Caco-2 (cell line): Measurements from ENCODE around the gene DNAJB2. TPM values are rescaled to one million over a fixed set of nuclear protein-coding genes. Genes with fewer than 3 reads are reported as not detected.

Experiments used
- Bru-seq: library from RNA; stranded (reverse); fragments of 400-500 nt; gene quantifications from one replicate; lab custom pipeline; 2021; lab: Mats Ljungman, UMichigan
- BruChase-seq, 2 experiments: library from RNA; stranded (reverse); fragments of 400-500 nt; gene quantifications; one replicate each; lab custom pipeline; 2021; lab: Mats Ljungman, UMichigan
- BruUV-seq: library from RNA; stranded (reverse); fragments of 400-500 nt; replicated peaks from 2 replicates; lab custom pipeline; 2021; lab: Mats Ljungman, UMichigan
- CTCF ChIA-PET: fragments of 300-600 bp; sonication (Branson Sonifier 250); formaldehyde crosslinking; loops from one replicate; lab custom pipeline; 2022; ENCODE audit warnings: antibody characterized with exemption; lab: Charles Lee
- POLR2A ChIA-PET: fragments of 300-600 bp; sonication (Branson Sonifier 250); formaldehyde crosslinking; loops from one replicate; lab custom pipeline; 2022; ENCODE audit warnings: antibody characterized with exemption; lab: Charles Lee
- DNase-seq, 2 experiments: peaks; one replicate each; pipeline versions ENCODE4 v3.0.0 to v3.0.0-alpha.2; 2020 to 2022
- H3K27me3 ChIP-seq: replicated peaks from 2 replicates; pipeline ENCODE4 v1.6.0; 2011; ENCODE audit warnings: low read length; ENCODE audit not compliant: control insufficient read depth, insufficient read depth
- H3K36me3 ChIP-seq: 2 replicates; pipeline ENCODE4 v1.5.1; 2011; ENCODE audit warnings: low read length; ENCODE audit not compliant: control insufficient read depth, insufficient read depth
- H3K4me1 ChIP-seq: fragments of 250-450 bp; sonication (Bioruptor Pico); 2 replicates; pipeline ENCODE4 v1.5.1; 2020; ENCODE audit warnings: mild to moderate bottlenecking
- H3K4me3 ChIP-seq: 2 replicates; pipeline ENCODE4 v1.5.1; 2011; ENCODE audit warnings: low read depth, mild to moderate bottlenecking, control low read depth, low read length
- H3K9me3 ChIP-seq: fragments of 250-450 bp; sonication (Bioruptor Pico); 2 replicates; pipeline ENCODE4 v1.5.1; 2020; ENCODE audit warnings: mild to moderate bottlenecking, moderate library complexity
- H3K27ac Mint-ChIP-seq: one replicate; pipeline ENCODE4 v1.8.0; 2022; ENCODE audit warnings: mixed read lengths; ENCODE audit not compliant: unreplicated experiment
- H3K27me3 Mint-ChIP-seq: one replicate; pipeline ENCODE4 v1.8.0; 2022; ENCODE audit warnings: mixed read lengths; ENCODE audit not compliant: insufficient read depth, unreplicated experiment
- H3K36me3 Mint-ChIP-seq: one replicate; pipeline ENCODE4 v1.8.0; 2022; ENCODE audit warnings: mild to moderate bottlenecking, mixed read lengths; ENCODE audit not compliant: insufficient read depth, unreplicated experiment
- H3K4me1 Mint-ChIP-seq: one replicate; pipeline ENCODE4 v1.8.0; 2022; ENCODE audit warnings: low read depth, mixed read lengths; ENCODE audit not compliant: unreplicated experiment
- H3K4me3 Mint-ChIP-seq: one replicate; pipeline ENCODE4 v1.8.0; 2022; ENCODE audit warnings: mild to moderate bottlenecking, moderate library complexity, mixed read lengths; ENCODE audit not compliant: unreplicated experiment
- H3K9me3 Mint-ChIP-seq: one replicate; pipeline ENCODE4 v1.8.0; 2022; ENCODE audit warnings: mixed read lengths; ENCODE audit not compliant: unreplicated experiment
- CTCF ChIP-seq, 2 experiments: fragments of 200-600 bp in 1 of 2; IDR thresholded peaks; 1 replicate in 1 of 2; 2 replicates in 1 of 2; pipeline versions ENCODE4 v1.5.1 to v1.8.0; 2011 to 2022; ENCODE audit warnings: antibody characterized with exemption in 1 of 2, control low read depth in 1 of 2, inconsistent platforms in 1 of 2, low read depth in 1 of 2, low read length in 1 of 2, mild to moderate bottlenecking in 1 of 2, moderate library complexity in 1 of 2; ENCODE audit not compliant: insufficient read depth in 1 of 2, severe bottlenecking in 1 of 2, unreplicated experiment in 1 of 2
- intact Hi-C: fragments of 100-400 bp; cut with micrococcal nuclease; formaldehyde crosslinking; loops from one replicate; pipeline ENCODE4 v1.10.0; 2022; ENCODE audit not compliant: unreplicated experiment
- long read RNA-seq: library from polyadenylated mRNA; stranded (forward); transcript quantifications from one replicate; pipeline ENCODE4 v2.0.0, GENCODE V29; 2022
- total RNA-seq: library from RNA; stranded (reverse); gene quantifications from 2 replicates; pipeline ENCODE4 v1.2.3, GENCODE V29; 2022

The DNAJB2 gene
- total RNA-seq (60.6 and 61.2 TPM in 2 replicates), Bru-seq, nascent RNA (percentile 70 among the genes with signal in this experiment), BruChase-seq, experiment 1, labeled RNA remaining after a 2-hour chase (percentile 76 among the genes with signal in this experiment), BruChase-seq, experiment 2, labeled RNA remaining after a 6-hour chase (percentile 88 among the genes with signal in this experiment)
- long read RNA-seq, partial matches to known transcripts: 1 of 18 reads
- long read RNA-seq, other reads (novel, unspliced or antisense): 15 of 18 reads

GRCh38 chr2:219279151-219279915, at the start of gene DNAJB2:
TSS of gene DNAJB2 (plus strand) at chr2:219279366. CDS start at chr2:219279834, 468 bp downstream.
- no TSS peak for BruUV-seq
- Histone ChIP-seq H3K27me3 (no peaks in the 10 kb centered on the region), H3K4me1 (peaks cover 31% of the 10 kb centered on the region), H3K36me3 (peaks cover 3% of the 10 kb centered on the region), H3K4me3 (peak within 1 kb of the TSS; percentile 85), H3K9me3 (no peaks in the 10 kb centered on the region)
- ChIA-PET POLR2A (interaction anchor here (0.6 to 1.9 kb wide), 10 partner anchors 13 to 219 kb away, joined by 3 to 12 read pairs (median 6); partner anchors contain the start of genes ANKZF1, ATG9A, CNPPD1 and GLB1L), CTCF (interaction anchor here (0.6 to 5.8 kb wide), 11 partner anchors 16 to 299 kb away, joined by 3 to 92 read pairs (median 6); partner anchors contain the start of genes GLB1L and STK16)
- peaks cover 16% of the 10 kb centered on the region for H3K36me3 Mint-ChIP-seq
- no peaks in the 10 kb centered on the region for H3K9me3 Mint-ChIP-seq
- intact Hi-C loops: loop anchor here (1.0 to 5.0 kb wide), 5 partner anchors 25 to 102 kb away; partner anchors contain the start of genes ABCB6, ANKZF1, ATG9A and CNPPD1
- H3K27me3 Mint-ChIP-seq: no peaks in the 10 kb centered on the region
- peak within 1 kb of the TSS; percentile 98 for H3K27ac Mint-ChIP-seq
- DNase-seq: peak; percentile 98
- TF ChIP-seq CTCF (IDR thresholded peaks at IDR 0.05; ENCODE audit: insufficient read depth in 1 of 2, low read depth in 1 of 2, low read length in 1 of 2, severe bottlenecking in 1 of 2, unreplicated experiment in 1 of 2): no peak
- H3K4me1 Mint-ChIP-seq: peaks cover 13% of the 10 kb centered on the region
- peak within 1 kb of the TSS; percentile 98 for H3K4me3 Mint-ChIP-seq

GRCh38 chr2:219230059-219230540, 49.1 kb upstream of the DNAJB2 start:
- BruUV-seq: TSS peak; percentile 56
- Histone ChIP-seq H3K9me3 (no peaks in the 10 kb centered on the region), H3K27me3 (no peaks in the 10 kb centered on the region), H3K36me3 (peaks cover 9% of the 10 kb centered on the region), H3K4me3 (peak overlapping the region; percentile 54), H3K4me1 (0 out of 2 replicates have a peak, but pooled peaks cover 4% of the 10 kb centered on the region)
- ChIA-PET POLR2A (interaction anchor here (0.5 to 1.7 kb wide), 6 partner anchors 12 to 54 kb away, joined by 3 to 27 read pairs (median 6); partner anchors contain the start of genes ABCB6, CNPPD1, DNAJB2 and GLB1L), CTCF (interaction anchor here (0.7 to 1.1 kb wide), 3 partner anchors 44 to 200 kb away, joined by 3 to 4 read pairs (median 3); no protein-coding TSS in a partner anchor)
- no peak for TF ChIP-seq CTCF (IDR thresholded peaks at IDR 0.05; ENCODE audit: insufficient read depth in 1 of 2, low read depth in 1 of 2, low read length in 1 of 2, severe bottlenecking in 1 of 2, unreplicated experiment in 1 of 2)
- intact Hi-C loops: no loop called here
- Mint-ChIP-seq H3K36me3 (peaks cover 37% of the 10 kb centered on the region), H3K9me3 (no peaks in the 10 kb centered on the region), H3K27me3 (no peaks in the 10 kb centered on the region), H3K4me3 (peak overlapping the region; percentile 100), H3K27ac (peak overlapping the region; percentile 100), H3K4me1 (no peaks in the 10 kb centered on the region)
- peak in 1 of 2 experiments; percentile 65 for DNase-seq

GRCh38 chr2:219234331-219234730, 44.8 kb upstream of the DNAJB2 start:
- Mint-ChIP-seq H3K4me1 (no peaks in the 10 kb centered on the region), H3K9me3 (no peaks in the 10 kb centered on the region), H3K27ac (no peak overlapping the region), H3K4me3 (no peak overlapping the region), H3K36me3 (peaks cover 33% of the 10 kb centered on the region), H3K27me3 (no peaks in the 10 kb centered on the region)
- no TSS peak for BruUV-seq
- TF ChIP-seq CTCF (IDR thresholded peaks at IDR 0.05; ENCODE audit: insufficient read depth in 1 of 2, low read depth in 1 of 2, low read length in 1 of 2, severe bottlenecking in 1 of 2, unreplicated experiment in 1 of 2): no peak
- Histone ChIP-seq H3K36me3 (peaks cover 11% of the 10 kb centered on the region; the same call in 1 of the 2 replicates), H3K4me3 (no peak overlapping the region), H3K27me3 (no peaks in the 10 kb centered on the region), H3K9me3 (no peaks in the 10 kb centered on the region), H3K4me1 (0 out of 2 replicates have a peak, but pooled peaks cover 4% of the 10 kb centered on the region)
- CTCF ChIA-PET: no interaction called here
- POLR2A ChIA-PET: no interaction called here
- no peak for DNase-seq
- intact Hi-C loops: no loop called here
